Stimulated activated CD8-positive, alpha-beta memory T cell treated with anti-CD3 and anti-CD28 coated beads, Interleukin-7, amount 100 ng/mL, for 4 hours (primary cell): Measurements from ENCODE around the gene SPSB3.

Experiments used
- DNase-seq, 2 donors: peaks; one replicate each; pipeline ENCODE4 v3.0.0-alpha.2; 2020; ENCODE audit warnings: low read depth in 2 of 2

The SPSB3 gene

DNA sequence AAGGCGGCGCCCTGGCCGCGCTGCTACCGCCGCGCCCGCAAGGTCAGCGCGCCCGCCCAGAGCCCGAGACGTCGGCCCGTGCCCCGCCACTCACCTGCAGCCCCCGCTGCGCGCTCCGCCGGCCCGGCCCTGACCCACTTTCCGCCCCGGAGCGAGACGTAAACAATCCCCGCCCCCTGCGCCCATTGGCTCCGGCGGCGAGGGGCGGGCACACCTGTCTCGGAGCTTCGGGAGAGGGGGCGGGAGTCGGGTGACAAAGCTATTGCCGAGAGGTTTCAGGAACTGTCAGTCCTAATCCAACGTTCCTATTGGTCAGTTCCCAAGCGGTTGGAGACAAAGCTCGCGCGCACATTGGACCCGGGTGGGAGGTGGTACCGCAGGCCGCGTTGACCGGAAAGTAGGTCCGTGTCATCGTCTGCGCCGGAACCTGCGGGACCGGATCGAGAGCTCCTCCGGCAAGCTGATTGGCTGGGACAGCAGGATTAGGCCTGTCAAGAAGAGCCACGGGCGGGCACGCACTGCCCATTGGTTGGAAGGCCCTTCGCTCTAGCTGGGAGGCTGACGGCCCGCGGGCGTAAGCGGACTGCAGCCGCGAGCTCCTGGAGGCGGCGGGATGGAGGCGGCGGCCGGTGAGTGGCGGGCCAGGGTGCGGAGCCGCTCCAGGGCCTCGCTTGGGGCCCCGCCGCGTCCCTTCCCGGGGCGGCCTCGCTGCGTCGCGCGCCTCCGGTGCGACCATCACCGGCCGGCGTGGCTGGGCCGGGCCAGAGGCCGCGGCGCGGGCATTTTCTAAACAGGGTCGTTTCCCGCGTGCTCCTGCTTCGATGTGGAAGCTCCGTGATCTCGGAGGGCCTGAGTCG is at the start of gene SPSB3, which contains the start of gene NUBP2:
Gene SPSB3 (minus strand): TSS at position 164 of the 857 bp plus-strand sequence. CDS start 1,088 bp downstream, outside the sequence.
Gene NUBP2 (plus strand): TSS at position 553 of the 857 bp plus-strand sequence. CDS start 61 bp downstream, at position 614.
- peak; percentile 96 to 98 for DNase-seq

GRCh38 chr16:1831186-1832075 is 49.1 kb upstream of the SPSB3 start:
- DNase-seq: no peak

DNA sequence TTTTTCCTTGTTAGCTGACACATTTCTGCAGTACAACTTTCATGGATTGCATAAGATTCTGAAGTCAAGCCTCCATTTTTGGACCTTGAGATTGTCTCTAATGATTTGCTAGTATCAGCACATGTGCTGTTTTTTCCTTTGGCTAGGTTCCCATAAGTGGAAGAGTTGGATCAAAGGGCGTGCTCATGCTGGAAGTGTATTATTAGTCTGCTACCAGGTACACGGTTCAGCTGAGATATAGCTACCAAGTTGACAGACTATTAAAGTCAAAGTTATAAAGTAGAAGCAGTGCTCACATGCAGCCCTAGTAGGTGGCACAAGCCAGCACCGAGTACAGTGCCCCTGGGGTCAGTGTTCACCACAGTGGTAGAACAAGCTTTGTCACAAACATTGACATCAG is 47.8 kb upstream of the SPSB3 start:
- DNase-seq: no peak

DNA sequence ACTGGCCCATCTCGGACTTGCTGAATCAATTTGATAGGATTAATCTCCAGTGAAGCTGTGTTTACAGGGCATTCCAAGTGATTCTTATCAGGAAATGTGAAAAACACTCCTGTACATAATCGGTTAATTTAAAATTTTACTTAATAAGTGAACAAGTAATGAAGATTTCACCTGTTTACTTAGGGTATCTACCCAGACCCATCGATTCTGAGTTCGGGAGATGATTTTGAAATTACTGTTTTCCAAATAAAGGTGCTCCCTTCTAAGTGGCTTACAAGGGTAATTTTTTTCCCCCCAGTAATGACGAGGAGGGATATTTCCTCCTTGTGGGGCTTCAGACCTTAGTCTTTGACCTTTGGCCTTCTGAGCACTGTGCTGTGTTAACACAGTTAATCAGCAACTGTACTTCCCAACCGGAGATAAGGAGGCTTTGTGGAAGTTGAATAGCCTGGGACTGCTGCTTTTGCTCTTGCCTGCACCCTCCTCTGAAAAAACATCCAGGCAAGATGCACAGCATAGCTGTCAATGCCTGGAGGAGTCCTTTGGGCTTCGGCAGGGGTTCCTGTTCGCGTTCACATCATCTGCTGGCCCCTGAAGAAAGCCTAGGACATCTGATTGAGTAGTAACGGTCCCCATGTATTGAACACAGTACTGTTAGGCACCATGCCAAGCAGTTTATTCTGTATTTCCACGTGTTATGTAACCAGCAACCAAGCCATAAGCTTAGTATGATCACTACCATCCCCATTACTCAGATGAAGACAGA is 46.5 kb upstream of the SPSB3 start:
- no peak for DNase-seq

- peak; percentile 73 to 84 for DNase-seq
Observed at GRCh38 chr16:1826691-1827573, 44.6 kb upstream of the SPSB3 start, which contains the start of the genes FAHD1 and HAGH. Gene FAHD1, plus strand, starts transcription at chr16:1827206. Its CDS starts 33 bp downstream, at chr16:1827239. Gene HAGH, minus strand, starts transcription at chr16:1826825. Its CDS starts 38 bp downstream, at chr16:1826787.

DNA sequence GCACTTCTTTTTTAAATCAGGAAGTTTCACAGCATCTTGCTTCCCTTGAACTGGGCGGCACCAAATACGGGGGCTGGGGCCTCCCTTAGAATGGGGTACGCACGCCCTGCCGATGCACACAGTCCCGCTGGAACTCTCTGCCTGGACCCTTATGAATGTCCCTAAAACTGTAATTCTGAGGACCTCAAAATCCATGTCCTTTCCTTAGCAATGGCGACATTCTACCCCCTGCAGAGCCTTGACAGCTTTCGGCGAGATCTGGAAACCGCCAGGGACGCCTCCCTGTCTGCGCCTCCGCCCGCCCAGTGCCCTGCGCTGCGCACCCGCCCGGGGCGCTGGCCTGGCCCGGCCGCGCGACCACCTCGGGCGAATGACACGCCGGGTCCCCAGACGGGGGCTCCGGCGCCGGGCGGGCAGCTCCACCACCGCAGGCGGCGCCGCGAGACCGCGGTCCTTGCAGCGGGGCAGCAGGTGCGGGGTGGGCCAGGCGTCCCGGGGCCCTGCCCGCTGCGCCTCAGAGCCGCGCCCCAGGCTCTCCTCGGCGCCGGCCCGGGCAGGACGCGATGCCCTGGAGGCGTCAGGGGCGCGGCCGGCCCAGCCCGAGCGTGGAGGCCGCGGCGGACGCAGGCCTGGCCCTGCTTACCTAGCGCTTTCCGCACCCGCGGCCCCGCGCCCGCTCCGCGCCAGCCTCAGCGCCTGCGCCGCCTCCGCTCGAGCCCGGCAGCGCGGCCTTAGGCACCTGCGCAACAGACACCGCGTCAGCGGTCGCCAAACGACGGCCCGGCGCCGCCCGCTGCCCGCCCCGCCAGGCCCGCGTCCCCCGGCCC is 43.7 kb upstream of the SPSB3 start:
- DNase-seq: peak; percentile 27 to 66

GRCh38 chr16:1825381-1825863 is 43.1 kb upstream of the SPSB3 start:
- DNase-seq: no peak

DNA sequence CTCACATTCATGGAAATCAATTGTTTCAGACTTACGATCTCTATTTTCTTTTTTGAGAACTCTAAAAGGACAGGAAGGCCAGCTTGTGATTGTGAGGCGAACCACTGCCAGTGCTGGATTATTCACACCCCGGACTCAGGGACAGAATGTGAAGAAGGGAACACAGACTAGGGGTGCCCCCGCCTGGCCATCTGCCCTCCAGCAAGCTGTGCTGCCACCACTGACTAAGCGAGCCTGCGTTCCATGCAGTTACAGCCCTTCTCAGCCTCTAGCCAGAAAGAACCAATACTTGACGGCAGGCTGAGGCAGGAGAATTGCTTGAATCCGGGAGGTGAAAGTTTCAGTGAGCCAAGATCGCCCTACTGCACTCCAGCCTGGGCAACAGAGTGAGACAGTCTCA is 41.5 kb upstream of the SPSB3 start:
- no peak for DNase-seq

DNA sequence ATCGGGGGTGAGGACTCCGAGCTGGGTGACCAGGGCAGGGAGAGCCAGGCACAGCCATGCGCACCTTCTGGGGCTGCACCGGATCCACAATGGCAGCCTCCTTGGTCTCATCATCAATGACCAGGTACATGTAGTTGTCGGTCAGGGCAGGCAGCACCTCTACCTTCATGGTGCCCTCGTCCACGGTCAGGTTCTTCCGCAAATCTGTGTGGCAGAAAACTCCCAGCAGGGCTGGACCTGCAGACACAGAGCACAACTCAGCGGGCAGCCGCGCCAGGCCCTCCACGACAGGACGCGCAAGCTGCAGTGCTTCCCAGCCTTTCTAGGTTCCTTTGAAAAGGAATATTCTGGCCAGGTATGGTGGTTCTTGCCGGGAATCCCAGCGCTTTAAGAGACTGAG is 40.4 kb upstream of the SPSB3 start:
- no peak for DNase-seq

- no peak for DNase-seq
Observed at GRCh38 chr16:1821861-1822611, 39.7 kb upstream of the SPSB3 start.

- DNase-seq: no peak
Observed at GRCh38 chr16:1820946-1821290, 38.5 kb upstream of the SPSB3 start.

- no peak for DNase-seq
Observed at GRCh38 chr16:1820096-1820945, 38.0 kb upstream of the SPSB3 start.

DNA sequence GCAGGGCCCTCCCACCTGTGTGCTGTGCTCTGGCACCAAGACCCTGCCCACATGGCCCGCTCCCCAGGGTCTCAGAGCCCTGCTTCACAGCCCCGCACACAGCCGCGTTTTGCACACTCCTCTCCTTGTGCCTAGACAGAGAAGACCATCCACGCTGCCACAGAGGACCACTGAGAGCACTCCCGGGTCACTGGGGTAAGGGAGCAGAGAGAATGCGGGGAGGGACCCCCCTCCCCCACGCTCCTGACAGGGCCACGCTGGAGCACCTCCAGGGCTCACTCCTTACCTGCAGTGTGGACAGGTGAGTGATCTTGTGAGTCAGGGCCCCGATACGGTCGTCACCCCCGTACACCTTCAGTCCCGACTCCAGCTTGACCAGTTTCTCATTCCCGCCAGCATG is 37.2 kb upstream of the SPSB3 start:
- DNase-seq: no peak

DNA sequence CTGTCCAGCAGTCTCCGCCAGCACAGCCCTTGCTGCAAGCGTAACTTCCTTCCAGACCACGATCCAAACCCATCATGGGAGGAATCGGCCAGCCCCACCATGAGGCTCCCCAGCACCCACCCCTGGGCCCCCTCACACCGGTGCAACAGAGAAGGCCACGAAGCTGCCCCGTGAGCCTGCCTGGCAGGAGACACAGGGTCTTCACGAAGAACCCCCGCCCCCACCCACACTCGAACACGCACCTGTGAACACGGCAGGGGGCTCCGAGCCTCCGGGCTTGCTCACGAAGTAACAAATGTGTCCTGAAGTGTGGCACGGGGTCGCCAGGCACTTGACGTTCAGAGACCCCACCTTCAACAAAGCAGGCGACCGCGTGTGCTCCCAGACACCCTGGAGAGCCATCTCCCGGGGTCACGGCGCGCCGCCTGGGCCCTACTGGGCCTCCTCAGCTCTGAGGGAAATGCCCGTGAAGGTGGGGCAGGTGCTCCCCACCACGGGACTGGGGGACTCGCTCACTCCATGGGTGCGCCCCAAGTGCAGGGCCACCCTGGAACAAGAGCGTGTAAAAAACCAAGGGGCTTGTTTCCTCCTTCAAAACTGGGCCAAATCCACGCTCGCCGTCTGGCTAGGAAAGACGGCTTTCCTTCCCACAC is 36.6 kb upstream of the SPSB3 start:
- DNase-seq: no peak

DNA sequence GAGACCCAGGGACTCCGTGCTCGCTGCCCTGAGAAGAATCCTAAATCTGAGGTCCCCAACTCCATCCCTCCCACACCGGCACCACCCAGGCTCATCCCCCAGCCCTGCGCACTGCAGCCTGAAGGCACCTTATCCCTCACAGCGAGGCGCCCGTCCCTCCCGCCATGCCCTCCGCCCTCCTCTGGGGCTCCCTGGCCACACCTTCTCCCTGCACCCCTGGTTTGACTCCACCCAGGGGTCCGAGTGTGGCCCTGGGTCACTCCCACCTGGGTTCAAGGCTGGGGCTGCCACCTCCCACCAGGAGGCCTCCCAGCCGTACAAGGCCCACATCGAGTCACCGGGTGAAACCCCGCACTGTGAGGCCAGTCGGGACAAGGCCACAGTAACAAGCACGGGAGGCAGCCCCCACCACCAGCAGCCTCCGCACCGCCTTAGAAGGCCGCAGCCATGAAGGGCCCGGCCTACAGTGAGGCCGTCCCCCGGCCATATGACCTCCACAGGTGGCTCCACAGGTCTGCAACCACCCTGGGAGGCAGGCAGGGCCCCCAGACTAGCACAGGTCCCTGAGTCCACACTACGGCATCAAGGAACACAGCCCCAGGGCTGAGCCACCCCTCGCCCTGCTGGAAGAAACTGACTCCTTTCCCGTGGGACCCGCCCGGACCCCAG is 36.0 kb upstream of the SPSB3 start:
- DNase-seq: no peak

- no peak for DNase-seq
Observed at GRCh38 chr16:1817716-1818115, 35.3 kb upstream of the SPSB3 start.

GRCh38 chr16:1817276-1817589 is 34.9 kb upstream of the SPSB3 start:
- no peak for DNase-seq
